ENCODE data around the gene ZNF185.

ZNF185 gene

GRCh38 chrX:152897222-152898131, at the start of gene ZNF185:
ZNF185 (plus strand) TSS chrX:152898067; CDS start chrX:152914490, 16,423 bp downstream.
- peak; percentile 82 for DNase-seq (ENCODE audit: low spot score)

- DNase-seq (ENCODE audit: low spot score) = no peak
Measured at GRCh38 chrX:152850465-152850864, 47.4 kb upstream of the ZNF185 start.

GRCh38 chrX:152853986-152854385, 43.9 kb upstream of the ZNF185 start:
- no peak for DNase-seq (ENCODE audit: low spot score)

- peak; percentile 26 for DNase-seq (ENCODE audit: low spot score)
Measured at GRCh38 chrX:152861116-152861515, 36.8 kb upstream of the ZNF185 start.

- no peak for DNase-seq (ENCODE audit: low spot score)
Measured at GRCh38 chrX:152861826-152862225, 36.0 kb upstream of the ZNF185 start.

GRCh38 chrX:152865232-152865920, 32.5 kb upstream of the ZNF185 start:
- DNase-seq (ENCODE audit: low spot score) = no peak

GRCh38 chrX:152866386-152866785, 31.5 kb upstream of the ZNF185 start:
- DNase-seq (ENCODE audit: low spot score) = no peak

- no peak for DNase-seq (ENCODE audit: low spot score)
Measured at GRCh38 chrX:152869972-152870371, 27.9 kb upstream of the ZNF185 start.

- DNase-seq (ENCODE audit: low spot score) = no peak
Measured at GRCh38 chrX:152871260-152871659, 26.6 kb upstream of the ZNF185 start.

- DNase-seq (ENCODE audit: low spot score) = no peak
Measured at GRCh38 chrX:152872522-152872921, 25.3 kb upstream of the ZNF185 start.

- DNase-seq (ENCODE audit: low spot score) = no peak
Measured at GRCh38 chrX:152873361-152873760, 24.5 kb upstream of the ZNF185 start.

GRCh38 chrX:152876931-152877840, 20.7 kb upstream of the ZNF185 start:
- DNase-seq (ENCODE audit: low spot score) = no peak

GRCh38 chrX:152878976-152879755, 18.7 kb upstream of the ZNF185 start:
- peak; percentile 87 for DNase-seq (ENCODE audit: low spot score)

- DNase-seq (ENCODE audit: low spot score) = no peak
Measured at GRCh38 chrX:152881289-152881688, 16.6 kb upstream of the ZNF185 start.

- no peak for DNase-seq (ENCODE audit: low spot score)
Measured at GRCh38 chrX:152884171-152884570, 13.7 kb upstream of the ZNF185 start.

- DNase-seq (ENCODE audit: low spot score) = no peak
Measured at GRCh38 chrX:152886716-152887115, 11.2 kb upstream of the ZNF185 start.

GRCh38 chrX:152892499-152892898, 5.4 kb upstream of the ZNF185 start:
- no peak for DNase-seq (ENCODE audit: low spot score)

- no peak for DNase-seq (ENCODE audit: low spot score)
Measured at GRCh38 chrX:152892999-152893891, 4.6 kb upstream of the ZNF185 start.

- DNase-seq (ENCODE audit: low spot score) = no peak
Measured at GRCh38 chrX:152893980-152894610, 3.8 kb upstream of the ZNF185 start.

GRCh38 chrX:152895121-152895520, 2.7 kb upstream of the ZNF185 start:
- no peak for DNase-seq (ENCODE audit: low spot score)
